Medulla oblongata (tissue), 1 donor: ENCODE measurements around the gene CUL3.
"Not testable (repeated sequence)": the region's sequence is repeated elsewhere in the genome, so short reads cannot be mapped to it uniquely, and the experiment has no call there.

Experiments used
- DNase-seq: peaks from one replicate; pipeline ENCODE4 v3.0.0-alpha.2; 2015; ENCODE audit errors: extremely low spot score

The CUL3 gene

GRCh38 chr2:224543939-224544338 lies 41.2 kb downstream of the CUL3 start:
- no peak for DNase-seq

- DNase-seq: no peak
Observed at GRCh38 chr2:224538561-224539138, 46.5 kb downstream of the CUL3 start.

- DNase-seq: no peak
Observed at GRCh38 chr2:224532931-224533330, 52.2 kb downstream of the CUL3 start.

GRCh38 chr2:224532441-224532840 lies 52.7 kb downstream of the CUL3 start:
- no peak for DNase-seq

GRCh38 chr2:224528171-224528570 lies 57.0 kb downstream of the CUL3 start:
- no peak for DNase-seq

- DNase-seq: no peak
Observed at GRCh38 chr2:224525774-224526173, 59.4 kb downstream of the CUL3 start.

GRCh38 chr2:224524657-224525056 lies 60.5 kb downstream of the CUL3 start:
- no peak for DNase-seq

- DNase-seq: no peak
Observed at GRCh38 chr2:224523626-224524577, 61.3 kb downstream of the CUL3 start.

GRCh38 chr2:224522483-224522882 lies 62.7 kb downstream of the CUL3 start:
- not testable (repeated sequence) for DNase-seq

- no peak for DNase-seq
Observed at GRCh38 chr2:224520064-224520463, 65.1 kb downstream of the CUL3 start.

- DNase-seq: no peak
Observed at GRCh38 chr2:224518806-224519580, 66.2 kb downstream of the CUL3 start.

- no peak for DNase-seq
Observed at GRCh38 chr2:224517963-224518362, 67.2 kb downstream of the CUL3 start.

GRCh38 chr2:224516393-224516792 lies 68.8 kb downstream of the CUL3 start:
- not testable (repeated sequence) for DNase-seq

GRCh38 chr2:224513991-224514390 lies 71.2 kb downstream of the CUL3 start:
- no peak for DNase-seq

- DNase-seq: no peak
Observed at GRCh38 chr2:224507789-224508188, 77.4 kb downstream of the CUL3 start.

GRCh38 chr2:224506494-224506893 lies 78.7 kb downstream of the CUL3 start:
- no peak for DNase-seq

- DNase-seq: no peak
Observed at GRCh38 chr2:224498991-224499390, 86.2 kb downstream of the CUL3 start.

GRCh38 chr2:224492531-224492930 lies 92.6 kb downstream of the CUL3 start:
- DNase-seq: no peak

GRCh38 chr2:224487940-224488339 lies 97.2 kb downstream of the CUL3 start:
- DNase-seq: not testable (repeated sequence)

GRCh38 chr2:224485081-224486014 lies 99.8 kb downstream of the CUL3 start:
- DNase-seq: not testable (repeated sequence)

- no peak for DNase-seq
Observed at GRCh38 chr2:224479826-224480225, 105.3 kb downstream of the CUL3 start.
